HG02852 (cell line): Measurements from ENCODE around the gene SLC30A4.
A peak's percentile ranks its signal among the peaks of the same experiment; 100 is the strongest.
"Not testable (repeated sequence)": the region's sequence is repeated elsewhere in the genome, so short reads cannot be mapped to it uniquely, and the experiment has no call there.

Source experiments
- ATAC-seq: cut with Tn5 transposase; IDR thresholded peaks from one replicate; pipeline ENCODE4 v1.9.1; 2021; ENCODE audit warnings: mild to moderate bottlenecking, moderate library complexity; ENCODE audit not compliant: unreplicated experiment

Gene SLC30A4

GRCh38 chr15:45510758-45511280, 11.7 kb downstream of the SLC30A4 start:
- no peak for ATAC-seq

GRCh38 chr15:45507143-45507542, 15.4 kb downstream of the SLC30A4 start:
- not testable (repeated sequence) for ATAC-seq

- no peak for ATAC-seq
Observed at GRCh38 chr15:45499426-45499825, 23.1 kb downstream of the SLC30A4 start.

DNA sequence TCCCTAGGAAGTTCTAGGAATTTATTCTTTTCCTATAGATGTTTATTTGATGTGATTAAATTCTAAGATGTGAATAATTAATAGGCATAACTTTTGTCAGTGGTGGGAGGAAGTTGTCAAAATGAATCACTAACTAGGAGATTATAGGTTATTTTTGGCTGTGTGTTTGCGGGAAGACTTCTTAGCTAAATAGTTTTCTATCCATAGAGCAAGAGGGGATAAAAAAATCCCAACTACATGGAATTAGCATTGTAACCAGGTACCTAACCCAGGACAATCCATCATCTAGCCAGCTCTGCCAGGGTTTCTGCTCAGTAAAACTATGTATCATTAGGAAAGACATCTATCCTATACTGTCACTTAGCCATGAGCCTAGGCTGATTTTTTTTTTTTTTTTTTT, 23.9 kb downstream of the SLC30A4 start:
- ATAC-seq = no peak

GRCh38 chr15:45497261-45497660, 25.3 kb downstream of the SLC30A4 start:
- no peak for ATAC-seq

- no peak for ATAC-seq
Observed at GRCh38 chr15:45496658-45497057, 25.9 kb downstream of the SLC30A4 start.

GRCh38 chr15:45495588-45495987, 27.0 kb downstream of the SLC30A4 start:
- ATAC-seq = no peak

- ATAC-seq = no peak
Observed at GRCh38 chr15:45489690-45490238, 32.8 kb downstream of the SLC30A4 start.

GRCh38 chr15:45486317-45486716, 36.2 kb downstream of the SLC30A4 start:
- ATAC-seq = no peak

DNA sequence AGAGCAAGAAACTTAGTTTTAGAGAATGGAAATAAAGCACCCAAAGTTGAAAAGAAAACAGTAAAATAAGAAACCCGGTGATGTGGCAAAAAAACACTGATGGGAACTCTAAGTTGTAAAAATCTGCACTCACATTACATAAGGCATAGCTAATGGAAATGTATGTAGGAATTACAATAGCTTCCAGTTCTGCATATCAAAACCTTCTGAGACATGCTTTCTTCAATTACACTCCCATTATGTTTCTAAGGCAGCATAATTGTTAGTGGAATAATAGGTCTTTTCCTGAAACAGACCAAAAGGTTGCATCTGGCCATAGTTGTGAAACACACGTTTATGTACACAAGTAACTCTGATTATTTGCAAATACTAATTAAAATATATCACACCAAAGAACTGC, 41.4 kb downstream of the SLC30A4 start:
- ATAC-seq = no peak

DNA sequence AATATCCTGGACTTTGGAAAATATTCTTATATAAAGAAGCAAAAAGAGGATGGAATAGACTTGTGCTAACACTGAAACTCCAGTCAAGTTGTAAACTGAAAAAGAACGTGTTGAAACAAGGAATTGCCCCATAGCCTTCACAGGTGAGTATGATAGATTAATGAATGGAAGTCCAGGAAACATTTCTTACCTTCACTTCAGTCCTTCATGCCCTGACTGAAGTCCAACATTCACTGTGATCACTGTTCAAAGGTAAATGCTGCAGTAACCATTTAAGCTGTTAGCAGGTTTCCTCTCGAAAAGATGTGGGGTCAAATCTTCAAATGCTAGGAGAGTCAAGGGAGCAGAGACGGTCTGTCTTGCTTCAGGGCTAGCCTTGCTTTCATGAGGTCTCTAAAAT, 46.1 kb downstream of the SLC30A4 start:
- ATAC-seq = no peak

DNA sequence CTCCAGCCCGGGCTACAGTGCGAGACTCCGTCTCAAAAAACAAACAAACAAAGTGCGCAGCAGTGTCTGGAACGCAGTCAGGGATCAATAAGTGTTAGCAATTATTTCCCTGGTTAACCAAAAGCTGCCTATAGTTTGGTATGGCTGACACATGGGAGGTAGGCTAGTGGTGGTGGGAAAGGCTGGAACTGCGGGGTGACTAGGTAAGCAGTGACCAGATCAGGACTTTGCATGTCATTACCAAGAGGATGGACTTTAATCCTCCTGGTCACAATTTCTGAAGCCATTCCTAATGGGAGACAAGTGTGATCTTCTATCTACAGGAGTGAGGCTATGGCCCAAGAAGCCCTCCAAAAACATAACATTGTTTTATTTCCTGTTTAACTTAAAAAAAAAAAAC, 47.8 kb downstream of the SLC30A4 start:
- ATAC-seq = no peak

DNA sequence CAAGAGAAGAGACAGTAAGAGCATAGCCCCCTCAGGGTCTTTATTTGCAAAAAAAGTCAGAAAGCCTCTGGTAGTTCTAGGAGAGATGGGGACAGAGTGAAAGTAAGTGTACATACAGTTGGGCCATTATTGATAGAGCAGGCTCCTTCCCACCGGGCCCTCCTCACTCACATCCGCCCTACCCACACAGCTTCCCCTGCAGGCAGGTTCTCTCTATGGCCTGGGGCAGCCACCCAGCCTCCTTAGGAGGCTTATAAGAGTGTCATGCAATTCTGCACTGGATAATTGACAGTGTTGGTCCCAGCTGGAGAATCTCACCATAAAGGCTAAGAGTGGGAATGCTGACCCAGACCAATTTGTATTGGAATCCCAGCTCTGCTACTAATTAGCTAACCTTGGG, 49.5 kb downstream of the SLC30A4 start:
- ATAC-seq = no peak

- ATAC-seq = no peak
Observed at GRCh38 chr15:45471151-45471550, 51.4 kb downstream of the SLC30A4 start.

- no peak for ATAC-seq
Observed at GRCh38 chr15:45469441-45469840, 53.1 kb downstream of the SLC30A4 start.

- no peak for ATAC-seq
Observed at GRCh38 chr15:45469027-45469426, 53.5 kb downstream of the SLC30A4 start.

DNA sequence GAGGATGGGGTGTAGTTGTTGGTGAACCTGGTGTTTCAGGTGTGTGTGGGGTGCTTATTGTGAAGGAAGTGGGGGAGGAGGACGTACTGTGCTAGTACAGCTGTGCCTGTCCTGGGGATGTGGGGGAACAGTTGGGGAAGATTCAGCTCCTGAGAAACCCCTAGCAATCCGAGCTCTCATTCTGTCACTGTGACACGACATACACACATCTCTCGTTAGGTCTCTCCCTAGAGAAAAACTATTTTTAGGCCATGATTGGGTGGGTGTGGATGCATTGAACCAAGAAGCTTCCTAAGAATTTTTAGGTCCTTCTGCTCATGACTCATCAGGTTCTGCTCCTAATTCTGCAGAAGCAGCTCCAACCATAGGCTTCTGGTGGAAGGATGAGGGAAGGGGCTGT, 54.3 kb downstream of the SLC30A4 start:
- ATAC-seq = no peak

DNA sequence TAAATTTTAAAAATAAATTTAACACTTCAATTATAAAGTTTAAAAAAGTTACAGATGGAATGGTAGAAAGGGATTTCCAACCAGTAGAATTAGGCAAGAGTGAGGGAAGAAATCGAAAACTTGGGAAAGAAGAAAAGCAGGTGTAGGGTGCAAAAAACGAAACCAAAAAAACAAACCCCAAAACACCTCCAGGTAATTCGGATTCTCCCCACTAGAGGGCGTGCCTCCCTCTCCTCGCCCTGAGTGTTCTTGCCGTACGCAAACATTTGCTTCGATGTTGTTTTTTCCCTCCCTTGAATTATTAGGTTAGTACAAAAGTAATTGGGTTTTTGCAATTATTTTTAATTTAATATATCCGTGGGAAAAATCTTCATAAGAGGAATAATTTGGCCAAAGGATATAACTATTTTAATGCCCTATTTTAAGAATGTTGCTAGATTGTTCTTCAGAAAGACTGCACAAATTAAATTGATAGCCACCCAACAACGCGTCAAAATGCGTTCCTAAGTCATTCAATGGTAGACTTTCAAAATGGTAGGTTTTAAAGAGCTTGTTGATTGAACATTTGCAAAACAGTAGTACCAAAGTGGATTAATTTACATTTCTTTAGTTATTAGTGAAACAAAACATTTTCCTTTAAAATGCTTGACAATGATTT, 63.7 kb downstream of the SLC30A4 start:
- ATAC-seq = no peak

DNA sequence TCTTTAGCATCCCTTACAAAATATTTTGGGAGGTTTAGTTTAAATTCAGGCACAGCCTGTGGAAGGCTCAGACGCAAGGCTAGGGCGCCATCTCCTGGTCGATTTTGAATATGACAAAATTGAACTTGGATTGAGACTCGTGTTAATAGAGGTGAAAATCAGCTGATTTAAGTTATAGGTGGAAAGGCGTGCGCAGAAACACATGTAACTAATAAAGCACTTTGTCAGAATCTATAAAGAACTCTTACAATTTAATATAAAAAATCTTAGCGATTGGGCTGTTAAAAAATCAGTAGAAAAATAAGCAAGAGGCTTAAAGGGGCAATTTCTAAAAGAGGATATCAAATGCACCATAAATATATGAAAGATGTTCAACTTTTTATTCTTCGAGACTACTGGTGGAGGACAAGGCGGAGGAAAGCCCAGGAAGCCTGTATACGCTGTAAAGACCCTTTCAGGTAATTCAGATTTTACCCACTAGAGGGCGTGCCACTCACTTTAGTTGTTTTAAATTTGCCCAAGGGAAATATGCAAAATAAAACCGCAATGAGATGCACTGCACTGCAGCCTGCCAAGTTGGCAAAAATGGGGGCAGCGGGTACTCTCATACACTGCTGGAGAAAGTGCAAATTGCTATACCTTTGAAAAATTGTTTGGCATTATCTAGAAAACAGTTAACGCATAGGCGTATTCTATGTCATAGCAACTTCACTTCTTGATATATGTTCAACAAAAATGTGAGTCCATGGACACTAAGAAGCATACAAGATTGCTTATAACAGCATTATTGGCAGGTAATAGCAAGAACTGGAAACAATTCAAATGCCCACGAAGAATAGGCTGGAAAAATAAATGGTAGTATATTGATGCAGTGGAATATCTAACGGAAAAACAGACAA, 64.7 kb downstream of the SLC30A4 start:
- ATAC-seq = peak; percentile 57

GRCh38 chr15:45457220-45457619, 65.3 kb downstream of the SLC30A4 start:
- ATAC-seq = no peak

GRCh38 chr15:45456212-45457106, 66.1 kb downstream of the SLC30A4 start:
- ATAC-seq = no peak
